ENCODE data around the gene PDZD4.

PDZD4 gene

GRCh38 chrX:153762626-153763173 is 67.6 kb downstream of the PDZD4 start:
- no peak overlapping the region for H3K9ac ChIP-seq
- no peaks in the 10 kb centered on the region for H4K20me1 ChIP-seq (ENCODE audit: insufficient read depth)
- TF ChIP-seq CTCF (conservative IDR thresholded peaks at IDR 0.05; ENCODE audit: low read depth, low read length): no peak
- H3K36me3 ChIP-seq (ENCODE audit: insufficient read depth): no peaks in the 10 kb centered on the region
- no peak overlapping the region for H3K27ac ChIP-seq
- no peaks in the 10 kb centered on the region for H3K79me2 ChIP-seq (ENCODE audit: insufficient read depth, low read depth)
- H3K4me1 ChIP-seq (ENCODE audit: low read depth, poor library complexity, severe bottlenecking): no peaks in the 10 kb centered on the region
- no peak overlapping the region for H3K4me2 ChIP-seq
- no peak overlapping the region for H2AFZ ChIP-seq (ENCODE audit: low read depth)
- H3K27me3 ChIP-seq (ENCODE audit: insufficient read depth, low read depth): no peaks in the 10 kb centered on the region
- H3K4me3 ChIP-seq (IDR thresholded peaks at IDR 0.05; ENCODE audit: insufficient read depth, low read depth, low read length): no peak overlapping the region

GRCh38 chrX:153761863-153762262 is 68.5 kb downstream of the PDZD4 start:
- H3K27me3 ChIP-seq (ENCODE audit: insufficient read depth, low read depth): no peaks in the 10 kb centered on the region
- TF ChIP-seq CTCF (conservative IDR thresholded peaks at IDR 0.05; ENCODE audit: low read depth, low read length): no peak
- no peaks in the 10 kb centered on the region for H4K20me1 ChIP-seq (ENCODE audit: insufficient read depth)
- no peaks in the 10 kb centered on the region for H3K79me2 ChIP-seq (ENCODE audit: insufficient read depth, low read depth)
- H2AFZ ChIP-seq (ENCODE audit: low read depth): no peak overlapping the region
- no peak overlapping the region for H3K27ac ChIP-seq
- no peaks in the 10 kb centered on the region for H3K4me1 ChIP-seq (ENCODE audit: low read depth, poor library complexity, severe bottlenecking)
- H3K36me3 ChIP-seq (ENCODE audit: insufficient read depth): no peaks in the 10 kb centered on the region
- H3K9ac ChIP-seq: no peak overlapping the region
- H3K4me3 ChIP-seq (IDR thresholded peaks at IDR 0.05; ENCODE audit: insufficient read depth, low read depth, low read length): no peak overlapping the region
- no peak overlapping the region for H3K4me2 ChIP-seq

- no peaks in the 10 kb centered on the region for H3K4me1 ChIP-seq (ENCODE audit: low read depth, poor library complexity, severe bottlenecking)
- H4K20me1 ChIP-seq (ENCODE audit: insufficient read depth): no peaks in the 10 kb centered on the region
- TF ChIP-seq CTCF (conservative IDR thresholded peaks at IDR 0.05; ENCODE audit: low read depth, low read length): no peak
- H2AFZ ChIP-seq (ENCODE audit: low read depth): no peak overlapping the region
- H3K79me2 ChIP-seq (ENCODE audit: insufficient read depth, low read depth): no peaks in the 10 kb centered on the region
- no peaks in the 10 kb centered on the region for H3K27me3 ChIP-seq (ENCODE audit: insufficient read depth, low read depth)
- no peak overlapping the region for H3K4me3 ChIP-seq (IDR thresholded peaks at IDR 0.05; ENCODE audit: insufficient read depth, low read depth, low read length)
- no peak overlapping the region for H3K27ac ChIP-seq
- H3K9ac ChIP-seq: no peak overlapping the region
- no peaks in the 10 kb centered on the region for H3K36me3 ChIP-seq (ENCODE audit: insufficient read depth)
- no peak overlapping the region for H3K4me2 ChIP-seq
These were observed 75.2 kb downstream of the PDZD4 start for GRCh38 chrX:153755136-153755535.

Measured in KMS-11 (cell line).